AG04449 (cell line): ENCODE results near the gene UBA52.

ENCODE experiments used
- CTCF ChIA-PET: fragments of 350-600 bp; formaldehyde crosslinking; extraction: SDS; loops from one replicate; lab custom pipeline; 2021; ENCODE audit warnings: antibody characterized with exemption; lab: Yijun Ruan, JAX
- POLR2A ChIA-PET: fragments of 400-600, 350-600 bp; formaldehyde crosslinking; extraction: SDS; loops from one replicate; lab custom pipeline; 2020; ENCODE audit warnings: antibody characterized with exemption, inconsistent platforms; lab: Yijun Ruan, JAX
- DNase-seq: peaks from one replicate; pipeline ENCODE4 v3.0.0-alpha.2; 2010; ENCODE audit warnings: low read depth, low spot score
- H3K4me3 ChIP-seq: 2 replicates; pipeline ENCODE4 v1.5.1; 2011; ENCODE audit warnings: low read depth, mild to moderate bottlenecking, control low read depth, low read length
- CTCF ChIP-seq: IDR thresholded peaks from one replicate; pipeline ENCODE4 v1.5.1; 2011; ENCODE audit warnings: mild to moderate bottlenecking, moderate library complexity, low read length, control low read depth, inconsistent platforms; ENCODE audit not compliant: insufficient read depth; ENCODE audit errors: missing control alignments

Gene UBA52

GRCh38 chr19:18577365-18577914, 5.8 kb downstream of the UBA52 start:
- CTCF ChIA-PET, result interaction anchor here (0.7 to 3.0 kb wide), 2 partner anchors 11 to 120 kb away, joined by 3 to 29 read pairs; partner anchors contain the start of gene REX1BD
- POLR2A ChIA-PET, result interaction anchor here (0.6 to 1.0 kb wide), 2 partner anchors 10 to 19 kb away, joined by 3 to 4 read pairs; partner anchors contain the start of gene KXD1
- no peak overlapping the region for H3K4me3 ChIP-seq
- TF ChIP-seq CTCF, result no peak
- no peak for DNase-seq

GRCh38 chr19:18580311-18580710, 8.7 kb downstream of the UBA52 start:
- CTCF ChIA-PET, result interaction anchor here (1.0 to 3.7 kb wide), 4 partner anchors 9 to 268 kb away, joined by 3 to 17 read pairs (median 10); partner anchors contain the start of gene REX1BD
- DNase-seq, result no peak
- POLR2A ChIA-PET, result interaction anchor here (1.3 kb wide), 1 partner anchor 8 kb away, joined by 4 read pairs; the partner anchor contains the start of gene UBA52
- no peak overlapping the region for H3K4me3 ChIP-seq
- no peak for TF ChIP-seq CTCF

- no peak for DNase-seq
- TF ChIP-seq CTCF, result no peak
- ChIA-PET CTCF (interaction anchor here (0.7 to 15.9 kb wide), 8 partner anchors 8 to 280 kb away, joined by 3 to 286 read pairs (median 4); partner anchors contain the start of genes KXD1 and UBA52), POLR2A (interaction anchor here (0.9 kb wide), 1 partner anchor 14 kb away, joined by 3 read pairs; the partner anchor contains the start of gene UBA52)
- H3K4me3 ChIP-seq, result no peak overlapping the region
Observed at GRCh38 chr19:18586306-18586705, 14.6 kb downstream of the UBA52 start.

GRCh38 chr19:18587561-18587960, 15.9 kb downstream of the UBA52 start:
- no peak overlapping the region for H3K4me3 ChIP-seq
- POLR2A ChIA-PET, result interaction anchor here (0.7 kb wide), 1 partner anchor 10 kb away, joined by 3 read pairs; no protein-coding TSS in a partner anchor
- TF ChIP-seq CTCF, result no peak
- no peak for DNase-seq
- CTCF ChIA-PET, result interaction anchor here (0.8 to 15.9 kb wide), 29 partner anchors 10 to 306 kb away, joined by 3 to 286 read pairs (median 4); partner anchors contain the start of genes COMP, KXD1 and UBA52

GRCh38 chr19:18587962-18588610, 16.4 kb downstream of the UBA52 start:
- no peak for TF ChIP-seq CTCF
- POLR2A ChIA-PET, result interaction anchor here (0.5 to 1.9 kb wide), 5 partner anchors 12 to 244 kb away, joined by 3 to 8 read pairs (median 5); partner anchors contain the start of genes UBA52 and UPF1
- H3K4me3 ChIP-seq, result peak overlapping the region; percentile 72
- CTCF ChIA-PET, result interaction anchor here (0.7 to 15.9 kb wide), 41 partner anchors 8 to 305 kb away, joined by 3 to 286 read pairs (median 4); partner anchors contain the start of genes COMP, SSBP4, UBA52 and UPF1
- no peak for DNase-seq
